Astrocyte (in vitro differentiated cells and primary cell): ENCODE measurements around the gene GLB1L3. TPM values are rescaled to one million over a fixed set of nuclear protein-coding genes. Genes with fewer than 3 reads are reported as not detected.
"Not testable (repeated sequence)": the region's sequence is repeated elsewhere in the genome, so short reads cannot be mapped to it uniquely, and the experiment has no call there.

Experiments used
- DNase-seq: peaks from one replicate; pipeline ENCODE4 v3.0.0-alpha.2; 2010; ENCODE audit warnings: low read depth
- FAIRE-seq: peaks from 2 replicates; lab custom pipeline; 2011; peaks lifted over from hg19 to GRCh38; lab: Jason Lieb, UNC
- H2AFZ ChIP-seq: 2 replicates; pipeline ENCODE4 v1.6.0; 2012; ENCODE audit warnings: low read depth, low read length, inconsistent platforms
- H3K27ac ChIP-seq: 2 replicates; pipeline ENCODE4 v1.5.1; 2011; ENCODE audit warnings: low read depth, low read length, inconsistent platforms
- H3K27me3 ChIP-seq: 2 replicates; pipeline ENCODE4 v1.6.0; 2011; ENCODE audit warnings: low read length, inconsistent platforms; ENCODE audit not compliant: insufficient read depth
- H3K36me3 ChIP-seq: 2 replicates; pipeline ENCODE4 v1.5.1; 2011; ENCODE audit warnings: low read length, inconsistent platforms; ENCODE audit not compliant: insufficient read depth
- H3K4me1 ChIP-seq: 2 replicates; pipeline ENCODE4 v1.5.1; 2011; ENCODE audit warnings: low read length, inconsistent platforms; ENCODE audit not compliant: insufficient read depth
- H3K4me2 ChIP-seq: 2 replicates; pipeline ENCODE4 v1.6.0; 2012; ENCODE audit warnings: low read length, inconsistent platforms
- H3K4me3 ChIP-seq: 2 replicates; pipeline ENCODE4 v1.5.1; 2011; ENCODE audit warnings: low read depth, mild to moderate bottlenecking, low read length, inconsistent platforms; ENCODE audit not compliant: insufficient read depth
- H3K79me2 ChIP-seq: 2 replicates; pipeline ENCODE4 v1.6.0; 2012; ENCODE audit warnings: mild to moderate bottlenecking, low read length, inconsistent platforms; ENCODE audit not compliant: insufficient read depth
- H3K9ac ChIP-seq: 2 replicates; pipeline ENCODE4 v1.6.0; 2012; ENCODE audit warnings: mild to moderate bottlenecking, low read length, inconsistent platforms
- H3K9me3 ChIP-seq: 2 replicates; pipeline ENCODE4 v1.5.1; 2012; ENCODE audit warnings: low read depth, mild to moderate bottlenecking, low read length, inconsistent platforms; ENCODE audit not compliant: insufficient read depth
- H4K20me1 ChIP-seq: 2 replicates; pipeline ENCODE4 v1.6.0; 2012; ENCODE audit warnings: low read length, inconsistent platforms; ENCODE audit not compliant: insufficient read depth
- H3K27ac Mint-ChIP-seq: one replicate; pipeline ENCODE4 v1.8.0; 2021; ENCODE audit warnings: mild to moderate bottlenecking, mixed read lengths; ENCODE audit not compliant: unreplicated experiment
- H3K27me3 Mint-ChIP-seq: one replicate; pipeline ENCODE4 v1.8.0; 2021; ENCODE audit warnings: low read depth, mixed read lengths; ENCODE audit not compliant: unreplicated experiment
- H3K36me3 Mint-ChIP-seq: one replicate; pipeline ENCODE4 v1.8.0; 2021; ENCODE audit warnings: low read depth, mixed read lengths; ENCODE audit not compliant: unreplicated experiment
- H3K4me1 Mint-ChIP-seq: one replicate; pipeline ENCODE4 v1.8.0; 2021; ENCODE audit warnings: low read depth, mixed read lengths; ENCODE audit not compliant: unreplicated experiment
- H3K4me3 Mint-ChIP-seq: one replicate; pipeline ENCODE4 v1.8.0; 2021; ENCODE audit warnings: mild to moderate bottlenecking, moderate library complexity, mixed read lengths; ENCODE audit not compliant: unreplicated experiment
- H3K9me3 Mint-ChIP-seq: one replicate; pipeline ENCODE4 v1.8.0; 2021; ENCODE audit warnings: mild to moderate bottlenecking, mixed read lengths; ENCODE audit not compliant: unreplicated experiment
- CTCF ChIP-seq: IDR thresholded peaks from 2 replicates; pipeline ENCODE4 v1.5.1; 2011; ENCODE audit warnings: low read depth, mild to moderate bottlenecking, inconsistent platforms, low read length, moderate library complexity; ENCODE audit not compliant: insufficient read depth
- EZH2 ChIP-seq: IDR thresholded peaks from 2 replicates; pipeline ENCODE4 v1.6.1; 2012; ENCODE audit warnings: mild to moderate bottlenecking, low read length, inconsistent platforms; ENCODE audit not compliant: insufficient read depth
- total RNA-seq: library from RNA; stranded (reverse); gene quantifications from 2 replicates; pipeline ENCODE4 v1.2.1, GENCODE V29; 2021

The GLB1L3 gene
- total RNA-seq, 1 donor from 2014 or later: 0.20 TPM

GRCh38 chr11:134313821-134314607, 37.8 kb downstream of the GLB1L3 start:
- no peak overlapping the region for H2AFZ ChIP-seq
- Mint-ChIP-seq H3K4me1 (no peaks in the 10 kb centered on the region), H3K36me3 (peaks cover under 1% of the 10 kb centered on the region), H3K9me3 (peaks cover 9% of the 10 kb centered on the region), H3K4me3 (no peak overlapping the region), H3K27ac (no peak overlapping the region), H3K27me3 (peaks cover 15% of the 10 kb centered on the region)
- no peak overlapping the region for H3K27ac ChIP-seq
- DNase-seq (no peak), FAIRE-seq (no peak)
- no peaks in the 10 kb centered on the region for H4K20me1 ChIP-seq
- no peak overlapping the region for H3K4me2 ChIP-seq
- H3K79me2 ChIP-seq: no peaks in the 10 kb centered on the region
- no peaks in the 10 kb centered on the region for H3K4me1 ChIP-seq
- no peak overlapping the region for H3K9ac ChIP-seq
- no peaks in the 10 kb centered on the region for H3K9me3 ChIP-seq
- no peaks in the 10 kb centered on the region for H3K27me3 ChIP-seq
- no peaks in the 10 kb centered on the region for H3K36me3 ChIP-seq
- TF ChIP-seq EZH2 (no peak), CTCF (no peak)
- no peak overlapping the region for H3K4me3 ChIP-seq

- Histone ChIP-seq H3K4me2 (no peak overlapping the region), H3K27me3 (no peaks in the 10 kb centered on the region), H3K4me1 (no peaks in the 10 kb centered on the region), H3K9ac (no peak overlapping the region), H3K9me3 (peaks cover 3% of the 10 kb centered on the region), H3K4me3 (no peak overlapping the region), H3K36me3 (no peaks in the 10 kb centered on the region), H3K79me2 (no peaks in the 10 kb centered on the region), H4K20me1 (no peaks in the 10 kb centered on the region), H3K27ac (no peak overlapping the region), H2AFZ (no peak overlapping the region)
- Mint-ChIP-seq H3K27ac (no peak overlapping the region), H3K36me3 (peaks cover 4% of the 10 kb centered on the region), H3K4me3 (no peak overlapping the region), H3K9me3 (peaks cover 21% of the 10 kb centered on the region), H3K4me1 (no peaks in the 10 kb centered on the region), H3K27me3 (peaks cover 7% of the 10 kb centered on the region)
- no peak for DNase-seq
- TF ChIP-seq CTCF: no peak
- TF ChIP-seq EZH2: no peak
- no peak for FAIRE-seq
Observed at GRCh38 chr11:134317103-134317502, 40.9 kb downstream of the GLB1L3 start.

GRCh38 chr11:134321373-134321772, 45.2 kb downstream of the GLB1L3 start:
- H3K36me3 ChIP-seq, H2AFZ ChIP-seq, H3K4me1 Mint-ChIP-seq, H3K9ac ChIP-seq, H3K27ac ChIP-seq, H3K27me3 ChIP-seq, H4K20me1 ChIP-seq, H3K36me3 Mint-ChIP-seq, H3K4me1 ChIP-seq, H3K9me3 ChIP-seq, H3K4me3 ChIP-seq, H3K4me3 Mint-ChIP-seq, DNase-seq, H3K79me2 ChIP-seq, H3K4me2 ChIP-seq, H3K27me3 Mint-ChIP-seq, FAIRE-seq, H3K27ac Mint-ChIP-seq: not testable (repeated sequence)
- peaks cover 22% of the 10 kb centered on the region for H3K9me3 Mint-ChIP-seq
